ENCODE results near the gene TRAPPC14. TPM values are rescaled to one million over a fixed set of nuclear protein-coding genes. Genes with fewer than 3 reads are reported as not detected.

The TRAPPC14 gene
- total RNA-seq, 1 experiment from 2014 or later: 23.4 TPM

DNA sequence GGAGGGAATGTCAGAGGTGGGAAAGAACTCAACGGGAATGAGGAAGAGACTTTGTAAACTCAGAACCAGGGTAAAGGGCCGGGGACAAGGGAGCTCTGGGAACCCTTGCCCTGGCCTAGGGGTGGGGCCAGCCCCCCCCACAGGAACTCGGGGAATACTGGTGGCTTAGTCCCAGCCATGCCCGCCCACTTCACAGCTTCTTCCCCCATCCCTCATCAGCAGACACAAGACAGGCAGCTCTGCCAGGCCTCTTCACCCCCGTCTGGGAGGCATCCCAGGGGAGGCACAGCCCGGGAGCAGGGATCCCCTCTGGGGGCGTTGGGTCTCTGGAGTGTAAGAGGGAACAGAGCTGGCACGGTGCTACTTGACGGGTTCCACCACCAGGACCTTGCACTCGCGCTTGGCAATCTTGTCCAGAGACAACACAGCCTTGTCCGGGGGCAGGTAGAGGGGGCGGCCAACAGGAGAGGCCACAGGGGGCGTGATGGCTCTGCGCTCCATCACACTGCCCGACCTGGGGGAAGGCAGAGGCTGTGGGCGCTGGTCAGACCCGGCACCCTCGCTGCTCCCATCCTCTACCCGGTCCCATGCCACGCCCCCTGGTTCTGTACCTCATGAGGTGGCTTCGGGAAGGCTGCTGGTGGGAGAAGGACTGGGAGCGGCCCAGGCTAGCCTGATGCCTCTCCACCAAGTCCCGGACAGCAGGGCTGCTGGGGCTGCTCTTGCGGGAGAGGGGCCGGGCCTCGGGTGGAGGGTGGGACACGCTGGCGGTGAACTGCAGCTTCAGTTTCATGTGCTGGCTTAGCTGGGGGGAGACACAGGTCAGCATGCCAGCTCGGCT is 3.7 kb downstream of the TRAPPC14 start:
- intact Hi-C loops (cut with micrococcal nuclease; ENCODE audit: unreplicated experiment): no loop called here
- ChIA-PET CTCF (no interaction called here), POLR2A (ENCODE audit: unreplicated experiment) (no interaction called here)
- H3K36me3 ChIP-seq (ENCODE audit: low read depth): peaks cover 4% of the 10 kb centered on the region; the same call in 1 of the 2 replicates
- H4K20me1 ChIP-seq (ENCODE audit: insufficient read depth): peaks cover 24% of the 10 kb centered on the region
- peaks cover 73% of the 10 kb centered on the region for H3F3A ChIP-seq (ENCODE audit: insufficient read depth, low read depth)
- H3K9me3 ChIP-seq (ENCODE audit: insufficient read depth, low read depth): no peaks in the 10 kb centered on the region
- no peak for TF ChIP-seq EZH2 (IDR thresholded peaks at IDR 0.05; ENCODE audit: low read depth)
- TF ChIP-seq, protein P1, sequence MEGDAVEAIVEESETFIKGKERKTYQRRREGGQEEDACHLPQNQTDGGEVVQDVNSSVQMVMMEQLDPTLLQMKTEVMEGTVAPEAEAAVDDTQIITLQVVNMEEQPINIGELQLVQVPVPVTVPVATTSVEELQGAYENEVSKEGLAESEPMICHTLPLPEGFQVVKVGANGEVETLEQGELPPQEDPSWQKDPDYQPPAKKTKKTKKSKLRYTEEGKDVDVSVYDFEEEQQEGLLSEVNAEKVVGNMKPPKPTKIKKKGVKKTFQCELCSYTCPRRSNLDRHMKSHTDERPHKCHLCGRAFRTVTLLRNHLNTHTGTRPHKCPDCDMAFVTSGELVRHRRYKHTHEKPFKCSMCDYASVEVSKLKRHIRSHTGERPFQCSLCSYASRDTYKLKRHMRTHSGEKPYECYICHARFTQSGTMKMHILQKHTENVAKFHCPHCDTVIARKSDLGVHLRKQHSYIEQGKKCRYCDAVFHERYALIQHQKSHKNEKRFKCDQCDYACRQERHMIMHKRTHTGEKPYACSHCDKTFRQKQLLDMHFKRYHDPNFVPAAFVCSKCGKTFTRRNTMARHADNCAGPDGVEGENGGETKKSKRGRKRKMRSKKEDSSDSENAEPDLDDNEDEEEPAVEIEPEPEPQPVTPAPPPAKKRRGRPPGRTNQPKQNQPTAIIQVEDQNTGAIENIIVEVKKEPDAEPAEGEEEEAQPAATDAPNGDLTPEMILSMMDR (conservative IDR thresholded peaks at IDR 0.05): no peak
- no peaks in the 10 kb centered on the region for H3K9me2 ChIP-seq (ENCODE audit: insufficient read depth)
- H3K27ac ChIP-seq: peak overlapping the region; percentile 50
- no peak overlapping the region for H2AFZ ChIP-seq
- no peak for DNase-seq
- peaks cover 35% of the 10 kb centered on the region for H3K79me2 ChIP-seq (ENCODE audit: low read depth)
- no TSS peak for BruUV-seq (replicated peaks)
- H3K4me3 ChIP-seq: no peak overlapping the region
- H3K4me2 ChIP-seq: peak overlapping the region; percentile 11
- H3K27me3 ChIP-seq (ENCODE audit: insufficient read depth, low read depth): no peaks in the 10 kb centered on the region
- H3K4me1 ChIP-seq (replicated peaks; ENCODE audit: insufficient read depth): peaks cover 40% of the 10 kb centered on the region

DNA sequence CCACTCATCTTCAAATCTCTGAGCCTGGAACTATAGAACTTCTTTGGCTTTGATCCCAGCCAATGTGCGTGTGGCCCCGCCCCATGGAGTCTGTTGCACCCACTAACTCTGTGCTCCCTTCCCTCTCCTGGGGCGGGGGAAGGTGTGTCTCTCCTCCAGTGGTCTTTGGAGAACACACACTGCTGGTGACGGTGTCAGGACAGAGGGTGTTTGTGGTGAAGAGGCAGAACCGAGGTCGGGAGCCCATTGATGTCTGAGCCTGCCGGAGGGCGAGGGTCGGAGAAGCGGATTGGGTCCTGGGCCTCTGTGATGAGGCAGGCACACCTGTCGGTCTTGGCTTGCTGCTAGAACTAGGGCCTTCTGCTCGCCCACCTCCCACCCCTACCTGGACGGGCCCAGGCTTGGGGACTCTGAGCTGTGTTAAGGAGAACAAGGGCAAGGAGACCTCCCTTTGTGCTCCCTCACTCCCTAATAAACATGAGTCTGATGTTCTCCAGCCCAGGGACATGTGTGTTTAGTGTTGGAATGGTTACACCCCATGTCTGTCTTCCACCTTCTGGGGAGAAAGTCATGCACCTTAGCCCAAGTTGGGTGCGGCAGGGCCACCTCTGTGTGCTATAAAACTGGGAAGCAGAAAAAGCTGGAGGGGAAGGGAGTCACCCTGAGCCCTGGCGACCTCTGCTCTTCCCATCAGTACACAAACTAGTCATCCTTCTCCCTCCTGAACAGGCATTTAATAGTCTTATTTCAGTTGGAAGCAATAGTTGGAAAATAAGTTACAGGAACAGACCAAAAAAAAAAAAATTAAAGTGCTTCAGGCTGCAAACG is 4.6 kb downstream of the TRAPPC14 start:
- H4K20me1 ChIP-seq (ENCODE audit: insufficient read depth): peaks cover 24% of the 10 kb centered on the region
- H3K27me3 ChIP-seq (ENCODE audit: insufficient read depth, low read depth): no peaks in the 10 kb centered on the region
- ChIA-PET CTCF (no interaction called here), POLR2A (ENCODE audit: unreplicated experiment) (no interaction called here)
- peaks cover 69% of the 10 kb centered on the region for H3F3A ChIP-seq (ENCODE audit: insufficient read depth, low read depth)
- no peak overlapping the region for H2AFZ ChIP-seq
- H3K79me2 ChIP-seq (ENCODE audit: low read depth): peaks cover 44% of the 10 kb centered on the region
- no TSS peak for BruUV-seq (replicated peaks)
- no peaks in the 10 kb centered on the region for H3K9me3 ChIP-seq (ENCODE audit: insufficient read depth, low read depth)
- H3K9me2 ChIP-seq (ENCODE audit: insufficient read depth): no peaks in the 10 kb centered on the region
- H3K4me3 ChIP-seq: no peak overlapping the region
- H3K4me1 ChIP-seq (replicated peaks; ENCODE audit: insufficient read depth): peaks cover 44% of the 10 kb centered on the region
- intact Hi-C loops (cut with micrococcal nuclease; ENCODE audit: unreplicated experiment): no loop called here
- H3K4me2 ChIP-seq: peak overlapping the region; percentile 11
- DNase-seq: no peak
- peak overlapping the region; percentile 50 for H3K27ac ChIP-seq
- TF ChIP-seq, protein P1 (conservative IDR thresholded peaks at IDR 0.05): no peak
- no peak for TF ChIP-seq EZH2 (IDR thresholded peaks at IDR 0.05; ENCODE audit: low read depth)
- H3K36me3 ChIP-seq (ENCODE audit: low read depth): peaks cover 4% of the 10 kb centered on the region; the same call in 1 of the 2 replicates

GRCh38 chr7:100152937-100153666 is 5.4 kb downstream of the TRAPPC14 start:
- TF ChIP-seq, protein P1 (conservative IDR thresholded peaks at IDR 0.05): no peak
- TF ChIP-seq EZH2 (IDR thresholded peaks at IDR 0.05; ENCODE audit: low read depth): no peak
- no peaks in the 10 kb centered on the region for H3K27me3 ChIP-seq (ENCODE audit: insufficient read depth, low read depth)
- CTCF ChIA-PET: interaction anchor here (0.5 to 0.6 kb wide), 2 partner anchors 19 to 22 kb away, joined by 4 to 15 read pairs; no protein-coding TSS in a partner anchor
- H4K20me1 ChIP-seq (ENCODE audit: insufficient read depth): peaks cover 24% of the 10 kb centered on the region
- H3K4me2 ChIP-seq: no peak overlapping the region
- peaks cover 67% of the 10 kb centered on the region for H3F3A ChIP-seq (ENCODE audit: insufficient read depth, low read depth)
- BruUV-seq (replicated peaks): no TSS peak
- no peak overlapping the region for H3K4me3 ChIP-seq
- POLR2A ChIA-PET (ENCODE audit: unreplicated experiment): interaction anchor here (0.7 kb wide), 1 partner anchor 29 kb away, joined by 7 read pairs; no protein-coding TSS in a partner anchor
- intact Hi-C loops (cut with micrococcal nuclease; ENCODE audit: unreplicated experiment): no loop called here
- H2AFZ ChIP-seq: no peak overlapping the region
- H3K4me1 ChIP-seq (replicated peaks; ENCODE audit: insufficient read depth): peaks cover 48% of the 10 kb centered on the region
- H3K27ac ChIP-seq: no peak overlapping the region
- H3K79me2 ChIP-seq (ENCODE audit: low read depth): peaks cover 45% of the 10 kb centered on the region
- H3K9me3 ChIP-seq (ENCODE audit: insufficient read depth, low read depth): no peaks in the 10 kb centered on the region
- peaks cover 4% of the 10 kb centered on the region; the same call in 1 of the 2 replicates for H3K36me3 ChIP-seq (ENCODE audit: low read depth)
- H3K9me2 ChIP-seq (ENCODE audit: insufficient read depth): no peaks in the 10 kb centered on the region
- no peak for DNase-seq
